IgD-negative memory B cell (primary cell): ENCODE measurements around the gene MSX1. TPM values are rescaled to one million over a fixed set of nuclear protein-coding genes. Genes with fewer than 3 reads are reported as not detected.
A peak's percentile ranks its signal among the peaks of the same experiment; 100 is the strongest.

Experiments used
- H3K27ac Mint-ChIP-seq, 3 donors: one replicate each; pipeline ENCODE4 v1.8.0; 2020 to 2022; ENCODE audit warnings: mild to moderate bottlenecking in 3 of 3, mixed read lengths in 3 of 3, moderate library complexity in 1 of 3
- H3K27me3 Mint-ChIP-seq: one replicate; pipeline ENCODE4 v1.8.0; 2021; ENCODE audit warnings: mixed read lengths
- H3K36me3 Mint-ChIP-seq: one replicate; pipeline ENCODE4 v1.8.0; 2020; ENCODE audit warnings: mild to moderate bottlenecking, mixed read lengths
- H3K4me1 Mint-ChIP-seq, 3 donors: one replicate each; pipeline ENCODE4 v1.8.0; 2020 to 2022; ENCODE audit warnings: mixed read lengths in 3 of 3, mild to moderate bottlenecking in 1 of 3
- H3K4me3 Mint-ChIP-seq, 4 donors: one replicate each; pipeline ENCODE4 v1.8.0; 2020 to 2022; ENCODE audit warnings: mild to moderate bottlenecking in 4 of 4, mixed read lengths in 4 of 4, moderate library complexity in 3 of 4
- H3K9me3 Mint-ChIP-seq, 3 donors: one replicate each; pipeline ENCODE4 v1.8.0; 2020 to 2021; ENCODE audit warnings: mixed read lengths in 3 of 3, mild to moderate bottlenecking in 1 of 3
- polyA plus RNA-seq: library from polyadenylated mRNA; unstranded; fragments of 300-500 nt; fragmentation: Illumina TruSeq; gene quantifications from one replicate; pipeline ENCODE4 v1.2.3, GENCODE V29; 2021

MSX1 gene
- polyA plus RNA-seq, 1 donor from 2014 or later = 0.18 TPM

- Mint-ChIP-seq H3K4me1 (no peaks in the 10 kb centered on the region), H3K27me3 (peaks cover 8% of the 10 kb centered on the region), H3K9me3 (peaks cover 4 to 26% (median 6%) of the 10 kb centered on the region in 3 donors), H3K36me3 (peaks cover 2% of the 10 kb centered on the region), H3K27ac (no peak overlapping the region), H3K4me3 (no peak overlapping the region)
Observed at GRCh38 chr4:4831825-4832224, 27.6 kb upstream of the MSX1 start.

GRCh38 chr4:4836044-4836443 lies 23.4 kb upstream of the MSX1 start:
- Mint-ChIP-seq H3K4me1 (peaks cover 0 to 2% (median 0%) of the 10 kb centered on the region in 3 donors), H3K36me3 (no peaks in the 10 kb centered on the region), H3K27ac (no peak overlapping the region), H3K9me3 (peaks cover 2 to 26% (median 3%) of the 10 kb centered on the region in 3 donors), H3K4me3 (no peak overlapping the region), H3K27me3 (peaks cover 4% of the 10 kb centered on the region)

- Mint-ChIP-seq H3K36me3 (no peaks in the 10 kb centered on the region), H3K27me3 (peaks cover 4% of the 10 kb centered on the region), H3K27ac (no peak overlapping the region), H3K9me3 (peaks cover 2 to 26% (median 3%) of the 10 kb centered on the region in 3 donors), H3K4me1 (peaks cover 0 to 2% (median 0%) of the 10 kb centered on the region in 3 donors), H3K4me3 (no peak overlapping the region)
Observed at GRCh38 chr4:4837316-4837715, 22.1 kb upstream of the MSX1 start.

- Mint-ChIP-seq H3K36me3 (no peaks in the 10 kb centered on the region), H3K27me3 (peaks cover 8% of the 10 kb centered on the region), H3K9me3 (peaks cover 2 to 24% (median 3%) of the 10 kb centered on the region in 3 donors), H3K4me1 (peaks cover 0 to 2% (median 0%) of the 10 kb centered on the region in 3 donors), H3K4me3 (no peak overlapping the region), H3K27ac (no peak overlapping the region)
Observed at GRCh38 chr4:4838051-4838935, 21.2 kb upstream of the MSX1 start.

- Mint-ChIP-seq H3K27ac (no peak overlapping the region), H3K36me3 (no peaks in the 10 kb centered on the region), H3K9me3 (peaks cover 2 to 16% (median 3%) of the 10 kb centered on the region in 3 donors), H3K27me3 (peaks cover 8% of the 10 kb centered on the region), H3K4me1 (peaks cover 0 to 2% (median 0%) of the 10 kb centered on the region in 3 donors), H3K4me3 (no peak overlapping the region)
Observed at GRCh38 chr4:4838936-4839810, 20.3 kb upstream of the MSX1 start.

- Mint-ChIP-seq H3K9me3 (peaks cover under 1 to 6% (median 1%) of the 10 kb centered on the region in 3 donors), H3K27me3 (peaks cover 8% of the 10 kb centered on the region)
Observed at GRCh38 chr4:4840351-4840750, 19.1 kb upstream of the MSX1 start.

GRCh38 chr4:4841156-4841555 lies 18.3 kb upstream of the MSX1 start:
- H3K27ac Mint-ChIP-seq = no peak overlapping the region
- peaks cover 0 to 2% (median 0%) of the 10 kb centered on the region in 3 donors for H3K4me1 Mint-ChIP-seq
- no peak overlapping the region for H3K4me3 Mint-ChIP-seq
- peaks cover 8% of the 10 kb centered on the region for H3K27me3 Mint-ChIP-seq
- H3K9me3 Mint-ChIP-seq = peaks cover 0 to 1% (median 0%) of the 10 kb centered on the region in 3 donors
- no peaks in the 10 kb centered on the region for H3K36me3 Mint-ChIP-seq

More at GRCh38 chr4:4840351-4840750, 19.1 kb upstream of the MSX1 start:
- Mint-ChIP-seq H3K36me3 (no peaks in the 10 kb centered on the region), H3K4me3 (no peak overlapping the region), H3K27ac (no peak overlapping the region), H3K4me1 (peaks cover 0 to 2% (median 0%) of the 10 kb centered on the region in 3 donors)

GRCh38 chr4:4842476-4843441 lies 16.7 kb upstream of the MSX1 start:
- Mint-ChIP-seq H3K36me3 (no peaks in the 10 kb centered on the region), H3K27me3 (peaks cover 9% of the 10 kb centered on the region), H3K9me3 (no peaks in the 10 kb centered on the region), H3K4me3 (no peak overlapping the region), H3K4me1 (peaks cover 0 to 2% (median 0%) of the 10 kb centered on the region in 3 donors), H3K27ac (no peak overlapping the region)

- Mint-ChIP-seq H3K4me3 (no peak overlapping the region), H3K36me3 (no peaks in the 10 kb centered on the region), H3K9me3 (no peaks in the 10 kb centered on the region), H3K27ac (no peak overlapping the region), H3K27me3 (peaks cover 9% of the 10 kb centered on the region), H3K4me1 (peaks cover 0 to 2% (median 0%) of the 10 kb centered on the region in 3 donors)
Observed at GRCh38 chr4:4843635-4844291, 15.7 kb upstream of the MSX1 start.

GRCh38 chr4:4845027-4845426 lies 14.4 kb upstream of the MSX1 start:
- Mint-ChIP-seq H3K36me3 (no peaks in the 10 kb centered on the region), H3K27me3 (peaks cover 9% of the 10 kb centered on the region), H3K4me1 (peaks cover 0 to 2% (median 0%) of the 10 kb centered on the region in 3 donors), H3K27ac (no peak overlapping the region), H3K9me3 (no peaks in the 10 kb centered on the region), H3K4me3 (no peak overlapping the region)

GRCh38 chr4:4847011-4847410 lies 12.5 kb upstream of the MSX1 start:
- no peaks in the 10 kb centered on the region for H3K36me3 Mint-ChIP-seq
- peaks cover 18% of the 10 kb centered on the region for H3K27me3 Mint-ChIP-seq
- H3K4me1 Mint-ChIP-seq = peaks cover 0 to 2% (median 0%) of the 10 kb centered on the region in 3 donors
- H3K27ac Mint-ChIP-seq = no peak overlapping the region
- peak overlapping the region in 1 of 4 donors; percentile 34 for H3K4me3 Mint-ChIP-seq
- no peaks in the 10 kb centered on the region for H3K9me3 Mint-ChIP-seq

GRCh38 chr4:4848540-4848939 lies 10.9 kb upstream of the MSX1 start:
- Mint-ChIP-seq H3K27me3 (peaks cover 28% of the 10 kb centered on the region), H3K27ac (no peak overlapping the region), H3K36me3 (no peaks in the 10 kb centered on the region), H3K9me3 (peaks cover 0 to 3% (median 0%) of the 10 kb centered on the region in 3 donors), H3K4me1 (peaks cover 2 to 9% (median 7%) of the 10 kb centered on the region in 3 donors), H3K4me3 (peak overlapping the region in 1 of 4 donors; percentile 52)

GRCh38 chr4:4849106-4849505 lies 10.4 kb upstream of the MSX1 start:
- H3K4me3 Mint-ChIP-seq = no peak overlapping the region
- H3K27ac Mint-ChIP-seq = no peak overlapping the region
- peaks cover 2 to 9% (median 7%) of the 10 kb centered on the region in 3 donors for H3K4me1 Mint-ChIP-seq
- H3K36me3 Mint-ChIP-seq = peaks cover under 1% of the 10 kb centered on the region
- H3K9me3 Mint-ChIP-seq = peaks cover 0 to 3% (median 0%) of the 10 kb centered on the region in 3 donors
- H3K27me3 Mint-ChIP-seq = peaks cover 31% of the 10 kb centered on the region
